Activated CD4-positive, alpha-beta T cell treated with anti-CD3 and anti-CD28 coated beads, Interleukin-2, amount 50 U/mL, for 4 hours (primary cell): ENCODE data around the gene EML1.
"Not testable (repeated sequence)": the region's sequence is repeated elsewhere in the genome, so short reads cannot be mapped to it uniquely, and the experiment has no call there.

ENCODE experiments used
- DNase-seq, 2 experiments: peaks; one replicate each; pipeline ENCODE4 v3.0.0-alpha.2; 2020

Gene EML1

DNA sequence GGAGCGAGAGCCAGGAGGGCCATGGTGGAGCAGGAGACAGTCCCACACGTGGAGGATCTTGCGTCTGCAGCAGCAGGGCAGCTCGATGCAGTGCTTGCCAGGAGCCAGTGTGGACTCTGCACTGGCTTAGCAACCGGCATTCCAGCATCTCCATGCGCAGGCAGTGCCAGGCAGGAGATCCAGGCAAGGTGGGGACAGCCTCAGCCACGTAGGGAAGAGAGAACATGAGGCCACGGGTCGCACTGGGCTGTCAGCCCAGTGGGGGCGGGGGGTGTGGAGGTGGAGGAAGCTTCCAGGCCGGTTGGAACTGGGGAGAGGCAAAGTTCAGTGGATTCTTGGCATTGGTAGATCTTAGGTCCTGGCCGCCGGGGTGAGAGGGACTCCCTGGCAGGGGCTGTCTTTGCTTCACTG, 151.0 kb downstream of the EML1 start:
- DNase-seq = no peak

- DNase-seq = no peak
Observed at GRCh38 chr14:99945732-99946651, 152.8 kb downstream of the EML1 start.

DNA sequence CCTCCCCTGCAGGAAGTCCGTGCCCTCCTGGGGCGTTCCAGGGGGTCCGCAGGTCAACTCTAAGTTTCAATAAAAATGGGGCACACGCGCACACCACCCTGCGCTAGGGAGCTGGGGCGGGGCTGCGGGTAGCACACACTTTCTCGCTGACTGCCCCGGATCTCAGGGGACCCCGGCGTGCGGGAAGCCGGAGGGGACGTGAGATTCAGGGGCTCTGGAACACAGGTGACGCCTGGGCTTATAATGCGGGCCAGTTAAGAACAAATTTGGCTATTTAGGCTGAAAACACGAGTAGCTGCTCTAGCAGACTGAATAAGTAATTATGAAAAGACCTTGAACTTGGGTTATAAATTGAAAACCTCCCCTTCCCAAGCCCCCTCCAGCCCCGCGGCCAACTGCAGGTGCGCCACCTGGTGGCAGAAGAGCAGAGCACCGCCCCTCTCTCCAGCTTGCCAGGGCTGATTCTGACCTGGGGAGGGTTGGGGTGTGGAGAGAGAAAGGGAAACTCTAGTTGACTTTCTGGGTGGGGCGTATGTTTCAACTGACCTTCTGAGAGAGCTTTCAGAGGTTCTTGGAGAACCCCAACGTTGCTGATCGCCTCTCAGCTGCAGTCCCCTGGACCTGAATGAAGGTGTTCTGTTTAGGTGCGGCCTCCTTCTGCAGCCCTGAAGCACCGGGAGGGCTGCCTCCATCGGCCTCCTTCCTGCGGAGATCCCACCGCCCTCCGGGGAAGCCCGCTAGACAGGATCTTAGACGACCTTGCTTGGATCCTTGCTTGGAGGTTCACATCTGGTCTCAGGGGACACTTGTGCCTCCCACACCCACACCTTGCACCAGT, 153.7 kb downstream of the EML1 start:
- DNase-seq = peak; percentile 28 to 46

- DNase-seq = no peak
Observed at GRCh38 chr14:99947695-99948094, 154.5 kb downstream of the EML1 start.

DNA sequence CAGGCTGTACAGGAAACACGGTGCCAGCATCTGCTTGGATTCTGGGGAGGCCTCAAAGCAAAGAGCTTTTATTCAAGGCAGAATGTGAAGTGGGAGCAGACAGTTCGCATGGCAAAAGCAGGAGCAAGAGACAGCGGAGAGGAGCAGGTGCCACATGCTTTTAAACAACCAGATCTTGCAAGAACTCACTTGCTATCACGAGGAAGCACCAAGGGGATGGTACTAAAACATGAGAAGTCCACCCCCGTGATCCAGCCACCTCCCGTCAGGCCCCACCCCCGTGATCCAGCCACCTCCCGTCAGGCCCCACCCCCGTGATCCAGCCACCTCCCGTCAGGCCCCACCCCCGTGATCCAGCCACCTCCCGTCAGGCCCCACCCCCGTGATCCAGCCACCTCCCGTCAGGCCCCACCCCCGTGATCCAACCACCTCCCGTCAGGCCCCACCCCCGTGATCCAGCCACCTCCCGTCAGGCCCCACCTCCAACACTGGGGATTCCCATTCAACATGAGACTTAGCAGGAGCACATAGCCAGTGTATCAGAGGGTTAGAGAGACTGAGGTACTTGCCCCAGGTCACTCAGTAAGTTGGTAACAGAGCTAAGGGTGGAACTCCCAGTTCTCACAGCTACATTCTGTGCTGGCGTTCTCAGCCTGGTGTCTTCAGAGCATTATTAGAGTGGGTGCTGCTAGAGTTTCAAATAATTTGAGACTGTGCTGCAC, 156.0 kb downstream of the EML1 start:
- DNase-seq = not testable (repeated sequence)

DNA sequence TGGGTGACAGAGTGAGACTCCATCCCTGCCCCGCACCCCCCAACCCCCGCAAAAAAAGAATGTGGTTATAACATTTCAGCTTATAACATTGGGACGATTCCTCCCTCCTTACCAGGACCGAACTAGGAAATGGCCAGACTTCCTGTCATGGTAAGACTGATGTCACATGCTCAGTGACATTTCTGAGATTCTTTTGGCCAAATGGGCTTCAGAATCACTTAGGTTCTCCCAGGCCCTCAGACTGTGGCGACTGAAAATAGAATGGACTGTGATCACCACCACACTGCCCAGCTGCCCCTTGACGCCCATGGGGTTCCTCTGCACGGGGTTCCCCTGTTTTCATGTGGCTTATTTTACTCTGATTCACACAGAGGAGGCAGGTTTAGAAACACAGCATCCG, 157.0 kb downstream of the EML1 start:
- no peak for DNase-seq

- no peak for DNase-seq
Observed at GRCh38 chr14:99951085-99951484, 157.9 kb downstream of the EML1 start.

GRCh38 chr14:99952039-99952438, 158.8 kb downstream of the EML1 start:
- DNase-seq = no peak

DNA sequence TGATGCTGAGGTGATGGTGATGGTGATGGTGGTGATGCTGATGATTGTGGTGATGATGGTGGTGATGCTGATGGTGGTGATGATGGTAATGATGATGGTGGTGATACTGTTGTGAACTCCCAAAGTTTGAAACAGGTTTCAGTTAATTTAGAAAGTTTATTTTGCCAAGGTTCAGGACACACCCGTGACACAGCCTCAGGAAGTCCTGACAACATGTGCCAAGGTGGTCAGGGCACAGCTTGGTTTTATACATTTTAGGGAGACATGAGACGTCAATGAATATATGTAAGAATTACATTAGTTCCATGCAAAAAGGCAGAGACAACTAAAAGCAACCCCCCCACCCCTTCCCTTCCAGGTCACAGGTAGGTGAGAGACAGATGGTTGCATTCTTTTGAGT, 159.2 kb downstream of the EML1 start:
- DNase-seq = no peak

- DNase-seq = no peak
Observed at GRCh38 chr14:99955826-99956455, 162.7 kb downstream of the EML1 start.

DNA sequence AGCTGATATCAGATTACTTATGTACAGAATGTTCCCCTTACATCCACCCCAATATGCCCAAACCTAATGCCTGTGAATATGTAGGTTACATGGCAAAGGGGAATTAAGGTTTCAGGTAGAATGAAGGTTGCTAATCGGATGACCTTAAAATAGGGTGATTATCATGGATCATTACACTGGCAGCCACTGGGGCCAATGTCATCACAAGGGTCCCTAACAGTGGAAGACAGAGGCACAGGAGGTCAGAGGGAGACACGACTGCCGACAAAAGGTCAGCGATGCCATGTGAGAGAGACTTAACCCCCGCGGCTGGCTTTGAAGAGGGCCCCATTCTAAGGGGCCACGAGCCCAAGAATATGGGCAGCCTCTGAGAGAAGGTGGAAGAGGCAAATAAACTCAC, 165.2 kb downstream of the EML1 start:
- DNase-seq = no peak

DNA sequence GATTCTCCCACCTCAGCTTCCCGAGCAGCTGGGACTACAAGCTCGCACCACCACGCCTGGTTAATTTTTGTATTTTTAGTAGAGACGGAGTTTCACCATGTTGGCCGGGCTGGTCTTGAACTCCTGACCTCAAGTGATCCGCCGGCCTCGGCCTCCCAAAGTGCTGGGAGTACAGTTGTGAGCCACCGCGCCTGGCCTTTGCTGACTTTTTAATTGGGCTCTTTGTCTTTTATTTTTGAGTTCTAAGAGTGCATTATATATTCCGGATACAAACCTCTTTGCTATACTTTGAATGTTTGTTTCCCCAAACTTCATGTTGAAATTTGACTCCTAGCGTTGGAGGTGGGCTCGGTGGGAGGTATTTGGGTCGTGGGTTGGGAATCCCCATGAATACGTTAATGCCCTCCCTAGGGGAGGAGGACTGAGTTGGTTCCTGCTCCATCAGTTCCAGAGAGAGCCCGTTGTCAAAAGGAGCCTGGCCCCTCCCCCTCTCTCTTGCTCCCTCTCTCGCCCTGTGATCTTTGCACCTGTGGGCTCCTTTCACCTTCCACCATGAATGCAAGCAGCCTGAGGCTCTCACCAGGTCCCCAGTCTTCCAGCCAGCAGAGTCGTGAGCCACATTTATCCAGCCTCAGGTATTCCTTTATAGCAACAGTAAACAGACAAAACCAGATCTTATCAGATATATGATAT, 168.8 kb downstream of the EML1 start:
- DNase-seq = no peak

DNA sequence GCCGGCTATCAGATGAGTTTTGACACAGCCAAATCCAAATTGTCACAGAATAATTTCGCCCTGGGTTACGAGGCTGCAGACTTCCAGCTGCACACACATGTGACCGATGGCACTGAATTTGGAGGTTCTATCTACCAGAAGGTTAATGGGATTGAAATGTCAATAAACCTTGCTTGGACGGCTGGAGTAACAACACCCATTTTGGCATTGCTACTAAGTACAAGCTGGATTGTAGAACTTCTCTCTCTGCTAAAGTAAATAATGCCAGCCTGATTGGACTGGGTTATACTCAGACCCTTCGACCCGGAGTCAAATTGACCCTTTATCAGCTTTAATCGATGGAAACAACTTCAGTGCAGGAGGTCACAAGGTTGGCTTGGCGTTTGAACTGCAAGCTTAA, 171.8 kb downstream of the EML1 start:
- DNase-seq = no peak

DNA sequence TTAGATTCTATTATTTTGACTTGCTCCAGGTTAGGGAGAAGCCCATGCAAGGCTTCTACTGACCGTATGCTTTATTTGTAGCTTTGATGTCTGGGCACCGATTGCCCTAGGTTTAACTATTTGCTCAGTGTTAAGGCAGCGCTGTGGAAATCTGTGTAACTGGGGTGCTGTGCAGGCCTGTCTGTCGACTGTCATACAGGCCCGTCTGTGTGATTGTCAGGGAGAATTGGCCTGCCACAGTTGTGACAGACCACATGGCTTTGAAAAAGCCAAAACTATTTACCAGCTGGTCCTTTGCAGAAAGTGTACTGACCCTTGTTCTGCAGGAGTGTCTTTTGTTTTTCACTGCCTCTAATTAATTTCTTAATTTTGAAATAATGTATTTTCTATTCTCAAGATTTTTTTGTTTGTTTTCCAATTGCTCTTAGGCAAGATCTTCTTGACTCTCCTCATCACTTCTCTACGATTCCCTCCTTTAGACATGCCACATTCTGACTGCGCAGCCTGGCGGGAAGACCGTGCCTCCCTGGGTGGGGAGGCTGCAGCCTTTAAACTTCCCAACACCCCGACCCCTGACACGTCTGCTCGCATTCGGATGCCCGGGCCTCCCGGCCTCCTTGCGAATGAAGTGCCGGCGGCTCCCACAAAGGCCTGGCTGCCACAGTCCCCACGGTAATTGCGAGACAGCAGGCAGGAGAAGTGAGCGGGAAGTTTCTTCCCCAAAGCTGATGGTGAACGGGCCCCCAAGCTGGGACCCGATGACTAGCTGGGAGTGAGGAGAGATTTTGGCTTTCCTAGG, 173.0 kb downstream of the EML1 start:
- DNase-seq = no peak

DNA sequence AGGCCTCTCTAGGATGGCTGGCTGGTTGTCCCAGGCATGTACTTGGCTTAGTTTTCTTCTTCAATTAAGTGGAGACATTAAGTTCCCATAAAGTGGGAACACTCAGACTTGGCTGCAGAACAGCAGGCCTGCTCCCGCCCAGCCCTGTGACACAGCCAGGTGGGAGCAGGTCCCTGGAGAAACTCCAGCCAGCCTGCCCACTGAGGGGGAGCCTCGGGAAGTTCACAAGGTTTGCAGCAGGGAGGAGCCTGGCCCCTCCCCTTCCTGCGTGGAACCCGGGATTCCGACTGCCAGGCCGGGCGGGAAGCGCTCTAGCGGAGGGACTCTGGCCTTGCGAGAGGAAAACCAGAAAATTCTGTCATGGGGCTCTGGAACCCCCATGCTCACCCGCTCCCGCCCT, 173.7 kb downstream of the EML1 start:
- no peak for DNase-seq

GRCh38 chr14:99968191-99968920, 175.1 kb downstream of the EML1 start:
- no peak for DNase-seq

DNA sequence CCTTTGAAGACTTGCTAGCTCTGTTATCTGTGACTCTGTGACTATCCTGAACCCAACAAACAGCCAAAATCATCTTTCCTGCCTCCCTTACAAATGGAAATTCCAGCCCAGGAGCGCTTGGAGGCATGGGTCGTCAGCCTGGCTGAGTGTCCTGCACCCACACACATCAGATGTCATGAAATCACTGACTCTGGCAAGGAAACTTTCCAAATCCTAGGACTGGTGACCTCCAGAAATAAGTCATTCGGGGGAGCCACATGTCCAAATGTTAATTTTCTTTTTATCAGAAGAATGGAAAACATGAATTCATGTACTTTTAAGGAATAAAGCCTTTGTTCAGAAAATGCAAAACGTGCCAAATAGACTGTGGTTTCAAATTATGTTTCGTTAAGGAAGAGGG, 175.7 kb downstream of the EML1 start:
- DNase-seq = no peak

- no peak for DNase-seq
Observed at GRCh38 chr14:99969673-99970322, 176.6 kb downstream of the EML1 start.

- DNase-seq = peak; percentile 76 to 80
Observed at GRCh38 chr14:99971087-99971940, 178.1 kb downstream of the EML1 start.
